Bronchial epithelial cell (primary cell): ENCODE data around the gene ITGAD. TPM values are rescaled to one million over a fixed set of nuclear protein-coding genes. Genes with fewer than 3 reads are reported as not detected.

ENCODE experiments used
- DNase-seq: peaks from one replicate; pipeline ENCODE4 v3.0.0-alpha.2; 2010; ENCODE audit warnings: low read depth
- FAIRE-seq: peaks from 2 replicates; lab custom pipeline; 2011; peaks lifted over from hg19 to GRCh38; lab: Jason Lieb, UNC
- H3K27me3 ChIP-seq: 2 replicates; pipeline ENCODE4 v1.5.1; 2011; ENCODE audit warnings: low read length; ENCODE audit not compliant: control insufficient read depth, insufficient read depth
- H3K36me3 ChIP-seq: 2 replicates; pipeline ENCODE4 v1.5.1; 2011; ENCODE audit warnings: low read length; ENCODE audit not compliant: control insufficient read depth, insufficient read depth
- H3K4me3 ChIP-seq: 2 replicates; pipeline ENCODE4 v1.5.1; 2011; ENCODE audit warnings: mild to moderate bottlenecking, low read depth, low read length, control low read depth
- total RNA-seq: library from RNA; depleted of rRNA; stranded (reverse); fragments of >200 nt; gene quantifications from 2 replicates; pipeline ENCODE4 v1.2.1, GENCODE V29; 2014
- TF ChIP-seq, protein P1 (sequence below): IDR thresholded peaks from 2 replicates; pipeline ENCODE4 v1.5.1; 2011; ENCODE audit warnings: mild to moderate bottlenecking, moderate library complexity, low read length, control low read depth, inconsistent platforms; ENCODE audit not compliant: insufficient read depth, severe bottlenecking

Gene ITGAD
- total RNA-seq, 1 donor from 2014 or later, result not detected

DNA sequence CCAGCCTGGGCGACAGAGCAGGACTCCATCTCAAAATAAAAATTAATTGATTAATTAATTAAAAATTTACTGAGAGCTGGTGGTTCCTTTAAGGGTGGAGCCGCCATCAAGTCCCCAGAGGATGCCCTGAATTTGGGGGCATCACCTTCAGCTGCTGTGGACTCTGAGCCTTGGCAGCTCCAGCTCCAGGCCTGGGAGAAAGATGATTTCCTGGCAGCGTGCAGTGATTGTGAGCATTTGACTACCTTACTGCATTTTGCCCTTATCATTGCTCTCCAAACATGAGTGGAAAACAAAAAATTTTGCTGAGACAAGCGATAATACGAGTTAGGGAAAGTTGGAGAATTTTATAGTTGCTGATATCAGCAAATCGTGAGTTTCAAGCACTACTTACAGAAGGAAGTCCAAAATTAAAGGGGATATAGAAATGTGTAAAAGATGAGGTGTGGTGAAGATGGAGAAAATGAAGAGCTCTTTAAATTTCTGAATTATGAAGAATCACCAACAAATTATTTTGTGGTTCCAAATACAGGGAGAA is 2.6 kb upstream of the ITGAD start:
- no peaks in the 10 kb centered on the region for H3K36me3 ChIP-seq
- TF ChIP-seq, protein P1, sequence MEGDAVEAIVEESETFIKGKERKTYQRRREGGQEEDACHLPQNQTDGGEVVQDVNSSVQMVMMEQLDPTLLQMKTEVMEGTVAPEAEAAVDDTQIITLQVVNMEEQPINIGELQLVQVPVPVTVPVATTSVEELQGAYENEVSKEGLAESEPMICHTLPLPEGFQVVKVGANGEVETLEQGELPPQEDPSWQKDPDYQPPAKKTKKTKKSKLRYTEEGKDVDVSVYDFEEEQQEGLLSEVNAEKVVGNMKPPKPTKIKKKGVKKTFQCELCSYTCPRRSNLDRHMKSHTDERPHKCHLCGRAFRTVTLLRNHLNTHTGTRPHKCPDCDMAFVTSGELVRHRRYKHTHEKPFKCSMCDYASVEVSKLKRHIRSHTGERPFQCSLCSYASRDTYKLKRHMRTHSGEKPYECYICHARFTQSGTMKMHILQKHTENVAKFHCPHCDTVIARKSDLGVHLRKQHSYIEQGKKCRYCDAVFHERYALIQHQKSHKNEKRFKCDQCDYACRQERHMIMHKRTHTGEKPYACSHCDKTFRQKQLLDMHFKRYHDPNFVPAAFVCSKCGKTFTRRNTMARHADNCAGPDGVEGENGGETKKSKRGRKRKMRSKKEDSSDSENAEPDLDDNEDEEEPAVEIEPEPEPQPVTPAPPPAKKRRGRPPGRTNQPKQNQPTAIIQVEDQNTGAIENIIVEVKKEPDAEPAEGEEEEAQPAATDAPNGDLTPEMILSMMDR, result no peak
- H3K4me3 ChIP-seq, result no peak overlapping the region
- H3K27me3 ChIP-seq, result no peaks in the 10 kb centered on the region
- DNase-seq, result no peak
- FAIRE-seq, result no peak

DNA sequence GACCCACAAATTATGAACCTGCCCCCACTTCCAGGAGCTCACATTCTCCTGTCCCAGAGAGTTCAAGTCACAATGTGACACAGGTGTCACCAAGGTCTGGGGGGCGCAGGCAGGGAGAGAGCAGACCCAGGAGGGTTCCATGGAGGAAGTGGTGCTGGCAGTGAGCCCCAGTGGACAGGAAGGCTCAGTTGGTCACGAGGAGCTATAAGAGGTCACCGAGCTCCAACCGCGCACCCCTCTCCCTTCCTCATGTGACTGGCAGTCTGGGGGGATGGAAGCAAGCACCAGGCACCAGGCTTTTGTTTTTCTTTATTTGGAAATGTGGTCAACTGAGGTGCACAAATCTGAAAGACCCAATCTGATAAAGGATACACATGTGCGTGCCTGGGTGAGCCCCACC is 2.5 kb downstream of the ITGAD start:
- DNase-seq, result no peak
- no peak for FAIRE-seq

DNA sequence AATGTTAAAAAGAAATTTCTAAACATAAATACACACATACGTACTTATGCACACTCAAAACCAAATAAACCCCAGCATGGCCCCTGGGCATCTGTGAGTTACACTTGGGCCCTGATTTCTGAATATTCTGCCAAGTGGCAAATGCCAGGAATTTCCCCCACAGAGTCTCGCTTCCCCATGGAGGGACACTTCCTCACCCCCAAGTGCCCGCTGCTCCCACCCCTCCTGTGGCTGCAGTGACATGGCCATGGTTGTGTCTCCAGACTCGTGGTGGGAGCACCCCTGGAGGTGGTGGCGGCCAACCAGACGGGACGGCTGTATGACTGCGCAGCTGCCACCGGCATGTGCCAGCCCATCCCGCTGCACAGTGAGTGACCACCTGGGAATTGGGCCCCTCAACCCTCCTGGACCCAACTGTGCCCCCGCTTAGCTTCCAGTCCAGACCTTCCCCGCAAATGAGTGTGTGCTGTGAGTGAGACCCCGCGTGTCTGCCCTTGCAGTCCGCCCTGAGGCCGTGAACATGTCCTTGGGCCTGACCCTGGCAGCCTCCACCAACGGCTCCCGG is 4.0 kb downstream of the ITGAD start:
- FAIRE-seq (no peak), DNase-seq (no peak)
- H3K36me3 ChIP-seq, result no peaks in the 10 kb centered on the region
- H3K27me3 ChIP-seq, result no peaks in the 10 kb centered on the region
- TF ChIP-seq, protein P1, result no peak
- no peak overlapping the region for H3K4me3 ChIP-seq

More for the DNA sequence above, 2.5 kb downstream of the ITGAD start:
- H3K4me3 ChIP-seq, result no peak overlapping the region
- TF ChIP-seq, protein P1, result no peak
- no peaks in the 10 kb centered on the region for H3K27me3 ChIP-seq
- no peaks in the 10 kb centered on the region for H3K36me3 ChIP-seq

DNA sequence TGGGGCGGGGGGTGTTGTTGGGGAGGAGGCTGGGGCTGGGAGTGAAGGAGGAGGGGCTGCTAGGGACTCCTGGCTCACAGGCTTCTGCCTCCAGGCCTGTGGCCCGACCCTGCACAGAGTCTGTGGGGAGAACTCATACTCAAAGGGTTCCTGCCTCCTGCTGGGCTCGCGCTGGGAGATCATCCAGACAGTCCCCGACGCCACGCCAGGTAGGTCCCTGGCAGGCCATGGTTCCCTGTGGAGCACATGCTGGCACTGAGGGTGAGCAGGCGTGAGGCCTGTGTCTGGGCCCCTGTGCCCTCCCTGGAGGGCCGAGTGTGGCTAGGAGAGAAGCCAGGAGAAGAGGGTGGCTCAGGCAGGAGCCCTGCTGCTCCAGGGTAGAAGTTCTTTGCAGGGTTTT is 4.6 kb downstream of the ITGAD start:
- DNase-seq (no peak), FAIRE-seq (no peak)
- Histone ChIP-seq H3K36me3 (no peaks in the 10 kb centered on the region), H3K27me3 (no peaks in the 10 kb centered on the region), H3K4me3 (no peak overlapping the region)
- TF ChIP-seq, protein P1, result no peak

DNA sequence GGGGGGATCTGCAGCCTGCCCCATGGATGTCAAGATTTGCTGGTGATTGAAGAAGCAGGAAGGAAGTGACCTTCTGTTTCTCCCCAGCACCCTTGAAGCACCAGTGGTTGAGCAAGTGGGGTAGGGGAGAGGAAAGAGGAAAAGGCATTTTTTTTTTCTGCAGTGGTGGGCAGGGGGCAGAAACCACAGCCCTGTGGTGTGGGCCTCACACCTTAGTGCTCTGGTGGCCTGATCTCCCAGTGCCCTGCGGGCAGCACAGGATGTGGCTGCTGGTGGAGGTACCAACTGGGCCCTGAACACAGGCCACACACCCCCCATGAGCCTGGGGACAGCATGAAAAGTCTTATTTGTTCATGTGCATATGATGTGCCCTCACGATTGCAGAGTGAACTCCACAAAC is 7.1 kb downstream of the ITGAD start:
- DNase-seq (no peak), FAIRE-seq (no peak)
- Histone ChIP-seq H3K36me3 (no peaks in the 10 kb centered on the region), H3K4me3 (no peak overlapping the region), H3K27me3 (no peaks in the 10 kb centered on the region)
- TF ChIP-seq, protein P1, result no peak

DNA sequence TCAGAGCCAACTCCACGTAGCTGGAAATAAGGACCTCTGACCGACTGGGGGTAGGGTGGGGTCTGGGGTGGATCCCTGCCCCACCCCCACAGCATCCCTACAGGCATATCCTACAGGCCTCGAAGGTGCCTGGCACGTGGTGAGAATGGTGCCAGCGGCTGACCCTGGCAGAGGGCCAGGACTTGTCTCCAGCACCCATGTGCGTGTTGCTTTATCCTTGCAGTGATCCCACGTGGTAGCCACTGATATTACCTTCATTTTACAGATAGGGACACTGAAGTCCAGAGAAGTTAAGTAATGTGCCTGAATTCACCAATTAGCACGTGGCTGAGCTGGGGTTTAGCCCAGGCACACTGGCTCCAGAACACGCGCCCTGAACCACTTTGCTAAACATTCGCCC is 8.3 kb downstream of the ITGAD start:
- TF ChIP-seq, protein P1, result no peak
- DNase-seq (no peak), FAIRE-seq (no peak)
- no peaks in the 10 kb centered on the region for H3K36me3 ChIP-seq
- H3K27me3 ChIP-seq, result no peaks in the 10 kb centered on the region
- no peak overlapping the region for H3K4me3 ChIP-seq
